Spleen (tissue), 7 donors: ENCODE data around the gene MAPK10.
"Not testable (repeated sequence)": the region's sequence is repeated elsewhere in the genome, so short reads cannot be mapped to it uniquely, and the experiment has no call there.

ENCODE experiments used
- POLR2AphosphoS5 ChIP-seq, 3 donors: sonication (generic); formaldehyde crosslinking; IDR thresholded peaks; one replicate each; pipeline ENCODE4 v1.5.1; 2017; ENCODE audit warnings: antibody characterized with exemption in 3 of 3
- TF ChIP-seq, protein P1 (sequence below), 11 experiments: fragments of 200-600 bp in 7 of 11; fragments of 450-650 bp in 4 of 11; sonication (generic) in 4 of 11; IDR thresholded peaks in 8 of 11; conservative IDR thresholded peaks in 3 of 11; 1 replicate in 7 of 11; 2 replicates in 4 of 11; pipeline versions ENCODE4 v1.4.0 to v1.8.0; 2016 to 2021; ENCODE audit warnings: antibody characterized with exemption in 11 of 11, inconsistent platforms in 4 of 11, mild to moderate bottlenecking in 1 of 11
- donor health status: DM: no; HTN: no; CAD: no; lungs with moderate emphysema.
- donor health status: DM: no; HTN: no; CAD: no.
- donor health status: DM: no; HTN: no; CAD: no.

GRCh38 chr4:86075796-86076195 lies 284.1 kb downstream of the MAPK10 start:
- not testable (repeated sequence) for TF ChIP-seq POLR2AphosphoS5 (IDR thresholded peaks at IDR 0.05)
- TF ChIP-seq, protein P1, sequence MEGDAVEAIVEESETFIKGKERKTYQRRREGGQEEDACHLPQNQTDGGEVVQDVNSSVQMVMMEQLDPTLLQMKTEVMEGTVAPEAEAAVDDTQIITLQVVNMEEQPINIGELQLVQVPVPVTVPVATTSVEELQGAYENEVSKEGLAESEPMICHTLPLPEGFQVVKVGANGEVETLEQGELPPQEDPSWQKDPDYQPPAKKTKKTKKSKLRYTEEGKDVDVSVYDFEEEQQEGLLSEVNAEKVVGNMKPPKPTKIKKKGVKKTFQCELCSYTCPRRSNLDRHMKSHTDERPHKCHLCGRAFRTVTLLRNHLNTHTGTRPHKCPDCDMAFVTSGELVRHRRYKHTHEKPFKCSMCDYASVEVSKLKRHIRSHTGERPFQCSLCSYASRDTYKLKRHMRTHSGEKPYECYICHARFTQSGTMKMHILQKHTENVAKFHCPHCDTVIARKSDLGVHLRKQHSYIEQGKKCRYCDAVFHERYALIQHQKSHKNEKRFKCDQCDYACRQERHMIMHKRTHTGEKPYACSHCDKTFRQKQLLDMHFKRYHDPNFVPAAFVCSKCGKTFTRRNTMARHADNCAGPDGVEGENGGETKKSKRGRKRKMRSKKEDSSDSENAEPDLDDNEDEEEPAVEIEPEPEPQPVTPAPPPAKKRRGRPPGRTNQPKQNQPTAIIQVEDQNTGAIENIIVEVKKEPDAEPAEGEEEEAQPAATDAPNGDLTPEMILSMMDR (IDR thresholded peaks at IDR 0.05 in 8 of 11, conservative IDR thresholded peaks at IDR 0.05 in 3 of 11), result not testable (repeated sequence)
